Activated T-helper 9 cell treated with anti-CD3 and anti-CD28 coated beads, Interleukin-2, amount 50 U/mL, for 16 hours (primary cell): ENCODE results near the gene SDHAF4.
"Not testable (repeated sequence)": the region's sequence is repeated elsewhere in the genome, so short reads cannot be mapped to it uniquely, and the experiment has no call there.

Source experiments
- DNase-seq: peaks from one replicate; pipeline ENCODE4 v3.0.0-alpha.2; 2020; ENCODE audit warnings: low read depth

The SDHAF4 gene

GRCh38 chr6:70592391-70593117 lies 25.8 kb downstream of the SDHAF4 start:
- no peak for DNase-seq

GRCh38 chr6:70593118-70593486 lies 26.4 kb downstream of the SDHAF4 start:
- DNase-seq: no peak

- DNase-seq: no peak
Observed at GRCh38 chr6:70599187-70599586, 32.5 kb downstream of the SDHAF4 start.

GRCh38 chr6:70601014-70601413 lies 34.3 kb downstream of the SDHAF4 start:
- DNase-seq: no peak

GRCh38 chr6:70604254-70604653 lies 37.5 kb downstream of the SDHAF4 start:
- no peak for DNase-seq

GRCh38 chr6:70607371-70607770 lies 40.6 kb downstream of the SDHAF4 start:
- DNase-seq: not testable (repeated sequence)

- not testable (repeated sequence) for DNase-seq
Observed at GRCh38 chr6:70609181-70609580, 42.5 kb downstream of the SDHAF4 start.

- no peak for DNase-seq
Observed at GRCh38 chr6:70616728-70617260, 50.1 kb downstream of the SDHAF4 start.

GRCh38 chr6:70620746-70621145 lies 54.0 kb downstream of the SDHAF4 start:
- DNase-seq: no peak

GRCh38 chr6:70622461-70622860 lies 55.7 kb downstream of the SDHAF4 start:
- DNase-seq: no peak

- no peak for DNase-seq
Observed at GRCh38 chr6:70625436-70625835, 58.7 kb downstream of the SDHAF4 start.

GRCh38 chr6:70627500-70628254 lies 60.9 kb downstream of the SDHAF4 start:
- DNase-seq: no peak

- no peak for DNase-seq
Observed at GRCh38 chr6:70629929-70630328, 63.2 kb downstream of the SDHAF4 start.

- DNase-seq: no peak
Observed at GRCh38 chr6:70633870-70634269, 67.1 kb downstream of the SDHAF4 start.

GRCh38 chr6:70636596-70636995 lies 69.9 kb downstream of the SDHAF4 start:
- DNase-seq: no peak

GRCh38 chr6:70638468-70638867 lies 71.7 kb downstream of the SDHAF4 start:
- DNase-seq: no peak
